NOMO-1 treated with DMSO at 0.1 percent for 48 hours (cell line): ENCODE measurements around the gene ZFYVE28.

Source experiments
- DNase-seq: peaks from one replicate; lab custom pipeline; 2025; ENCODE audit not compliant: unreplicated experiment; lab: John Stamatoyannopoulos, UW

Gene ZFYVE28

GRCh38 chr4:2252530-2253091, 165.8 kb downstream of the ZFYVE28 start:
- DNase-seq: no peak

GRCh38 chr4:2251795-2252529, 166.5 kb downstream of the ZFYVE28 start:
- DNase-seq: no peak

- no peak for DNase-seq
Measured at GRCh38 chr4:2251073-2251794, 167.2 kb downstream of the ZFYVE28 start.

- no peak for DNase-seq
Measured at GRCh38 chr4:2250357-2251072, 167.9 kb downstream of the ZFYVE28 start.

- no peak for DNase-seq
Measured at GRCh38 chr4:2249526-2250356, 168.7 kb downstream of the ZFYVE28 start.

GRCh38 chr4:2248821-2249261, 169.6 kb downstream of the ZFYVE28 start:
- DNase-seq: no peak

- no peak for DNase-seq
Measured at GRCh38 chr4:2248044-2248780, 170.2 kb downstream of the ZFYVE28 start.

- no peak for DNase-seq
Measured at GRCh38 chr4:2247128-2248043, 171.1 kb downstream of the ZFYVE28 start.

GRCh38 chr4:2246384-2247127, 171.9 kb downstream of the ZFYVE28 start:
- no peak for DNase-seq

GRCh38 chr4:2245787-2246275, 172.6 kb downstream of the ZFYVE28 start:
- no peak for DNase-seq

- no peak for DNase-seq
Measured at GRCh38 chr4:2245057-2245786, 173.2 kb downstream of the ZFYVE28 start.

GRCh38 chr4:2243681-2244380, 174.6 kb downstream of the ZFYVE28 start:
- peak; percentile 81 for DNase-seq

- DNase-seq: peak; percentile 95
Measured at GRCh38 chr4:2241410-2242353, 176.8 kb downstream of the ZFYVE28 start, which contains the start of the genes HAUS3 and POLN. Gene HAUS3 (minus strand): TSS chr4:2242121. CDS start chr4:2240946, 1,175 bp downstream. Gene POLN (minus strand): TSS chr4:2242121. CDS start chr4:2229231, 12,890 bp downstream.

- DNase-seq: no peak
Measured at GRCh38 chr4:2241003-2241402, 177.4 kb downstream of the ZFYVE28 start.

- DNase-seq: no peak
Measured at GRCh38 chr4:2236944-2237666, 181.3 kb downstream of the ZFYVE28 start.
